Liver (tissue), 3 donors: ENCODE data around the gene CEP131.

Experiments used
- RAD21 ChIP-seq, 2 donors: IDR thresholded peaks; 2 replicates each; pipeline ENCODE4 v1.6.1; 2016; ENCODE audit warnings: antibody characterized with exemption in 2 of 2, mild to moderate bottlenecking in 2 of 2
- TF ChIP-seq, protein P1 (sequence below): fragments of 150-350 bp; IDR thresholded peaks from 2 replicates; pipeline ENCODE4 v1.5.1; 2017; ENCODE audit warnings: improper control_type of control experiment, low read depth, low read length; ENCODE audit not compliant: missing input control
- donor health status: healthy.
- donor health status: healthy.

- TF ChIP-seq, protein P1, sequence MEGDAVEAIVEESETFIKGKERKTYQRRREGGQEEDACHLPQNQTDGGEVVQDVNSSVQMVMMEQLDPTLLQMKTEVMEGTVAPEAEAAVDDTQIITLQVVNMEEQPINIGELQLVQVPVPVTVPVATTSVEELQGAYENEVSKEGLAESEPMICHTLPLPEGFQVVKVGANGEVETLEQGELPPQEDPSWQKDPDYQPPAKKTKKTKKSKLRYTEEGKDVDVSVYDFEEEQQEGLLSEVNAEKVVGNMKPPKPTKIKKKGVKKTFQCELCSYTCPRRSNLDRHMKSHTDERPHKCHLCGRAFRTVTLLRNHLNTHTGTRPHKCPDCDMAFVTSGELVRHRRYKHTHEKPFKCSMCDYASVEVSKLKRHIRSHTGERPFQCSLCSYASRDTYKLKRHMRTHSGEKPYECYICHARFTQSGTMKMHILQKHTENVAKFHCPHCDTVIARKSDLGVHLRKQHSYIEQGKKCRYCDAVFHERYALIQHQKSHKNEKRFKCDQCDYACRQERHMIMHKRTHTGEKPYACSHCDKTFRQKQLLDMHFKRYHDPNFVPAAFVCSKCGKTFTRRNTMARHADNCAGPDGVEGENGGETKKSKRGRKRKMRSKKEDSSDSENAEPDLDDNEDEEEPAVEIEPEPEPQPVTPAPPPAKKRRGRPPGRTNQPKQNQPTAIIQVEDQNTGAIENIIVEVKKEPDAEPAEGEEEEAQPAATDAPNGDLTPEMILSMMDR: no peak
- TF ChIP-seq RAD21 (IDR thresholded peaks at IDR 0.05): no peak
Observed at GRCh38 chr17:81236784-81237183, 14.0 kb upstream of the CEP131 start.
